Lung (tissue), 12 donors: Measurements from ENCODE around the gene CYTH2. TPM values are rescaled to one million over a fixed set of nuclear protein-coding genes. Genes with fewer than 3 reads are reported as not detected.

ENCODE experiments used
- ATAC-seq: fragments of 200-7000 bp; cut with Tn5 transposase; one replicate; pipeline ENCODE4 v1.9.1; 2020; ENCODE audit warnings: moderate number of reproducible peaks; ENCODE audit not compliant: insufficient read depth, low FRiP score
- DNase-seq, 3 donors: peaks; one replicate each; pipeline ENCODE4 v3.0.0-alpha.2; 2013 to 2017
- H3K27ac ChIP-seq, 2 donors: one replicate each; pipeline ENCODE4 v1.5.1; 2013; ENCODE audit warnings: mild to moderate bottlenecking in 2 of 2, moderate library complexity in 2 of 2, control low read depth in 1 of 2, inconsistent platforms in 1 of 2, low read depth in 1 of 2, low read length in 1 of 2
- H3K27me3 ChIP-seq, 3 donors: one replicate each; pipeline ENCODE4 v1.5.1; 2013; ENCODE audit warnings: low read length in 2 of 3; ENCODE audit not compliant: control insufficient read depth in 3 of 3, insufficient read depth in 3 of 3
- H3K36me3 ChIP-seq, 4 donors: one replicate each; pipeline ENCODE4 v1.5.1; 2013; ENCODE audit warnings: low read length in 4 of 4, mild to moderate bottlenecking in 1 of 4, moderate library complexity in 1 of 4; ENCODE audit not compliant: control insufficient read depth in 4 of 4, insufficient read depth in 4 of 4
- H3K4me1 ChIP-seq, 5 donors: one replicate each; pipeline ENCODE4 v1.5.1; 2013; ENCODE audit warnings: low read length in 5 of 5, mild to moderate bottlenecking in 2 of 5, moderate library complexity in 1 of 5; ENCODE audit not compliant: control insufficient read depth in 5 of 5, insufficient read depth in 5 of 5
- H3K4me3 ChIP-seq: one replicate; pipeline ENCODE4 v1.5.1; 2013; ENCODE audit warnings: mild to moderate bottlenecking, control low read depth, moderate library complexity
- H3K9ac ChIP-seq, 2 donors: one replicate each; pipeline ENCODE4 v1.5.1; 2013; ENCODE audit warnings: low read length in 2 of 2, control low read depth in 1 of 2; ENCODE audit not compliant: insufficient read depth in 1 of 2
- H3K9me3 ChIP-seq, 4 donors: one replicate each; pipeline ENCODE4 v1.5.1; 2013; ENCODE audit warnings: low read length in 3 of 4, mild to moderate bottlenecking in 1 of 4, moderate library complexity in 1 of 4; ENCODE audit not compliant: control insufficient read depth in 4 of 4, insufficient read depth in 3 of 4
- WGBS, 2 donors: extraction: QIAGEN DNeasy Blood & Tissue Kit; methylation state at CpG; one replicate each; pipeline ENCODE4 v1.1.7; 2013; 5-methylcytosine and 5-hydroxymethylcytosine counted together
- polyA plus RNA-seq, 2 donors: library from polyadenylated mRNA; stranded (reverse); fragments of 200-250 nt; gene quantifications; one replicate each; pipeline ENCODE4 v1.2.1, GENCODE V29; 2013
- total RNA-seq, 2 donors: library from RNA; depleted of rRNA in 1 of 2; stranded (reverse); fragments of >200 nt in 1 of 2; gene quantifications; one replicate each; pipeline ENCODE4 v1.2.1, GENCODE V29; 2014 to 2021
- TF ChIP-seq, protein P1 (sequence below): IDR thresholded peaks from 2 replicates; pipeline ENCODE4 v1.5.1; 2012; ENCODE audit warnings: mild to moderate bottlenecking; ENCODE audit errors: control extremely low read depth, extremely low read depth
- donor health status: control.
- donor health status: control.
- donor health status: Bipolar disorder and iron deficiency.
- donor health status: healthy.
- donor health status: DM: yes; HTN: yes; CAD: no.

The CYTH2 gene
- total and polyA plus RNA-seq, 4 donors = 44.1 to 72.5 (median 49.2) TPM

DNA sequence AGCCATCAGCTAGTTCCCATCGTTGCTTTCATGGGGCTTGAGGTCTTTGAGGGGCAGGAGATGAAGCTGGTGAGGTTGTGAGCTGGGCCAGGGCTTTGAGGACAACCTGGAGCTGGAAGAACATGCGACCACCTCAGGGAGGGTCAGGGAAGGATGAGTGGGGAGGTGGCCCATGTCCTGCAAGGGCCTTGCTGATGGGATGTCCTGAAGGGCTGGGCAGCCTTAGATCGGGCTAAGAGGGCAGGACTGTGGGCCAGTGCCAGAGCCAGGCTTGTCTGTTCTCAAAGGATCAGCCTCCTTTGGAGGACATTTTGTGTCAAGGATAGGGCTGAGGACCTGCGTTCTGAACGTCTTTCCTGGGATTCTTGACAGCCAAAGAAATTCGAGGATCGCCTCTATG lies 10.5 kb downstream of the CYTH2 start:
- H3K27me3 ChIP-seq = no peaks in the 10 kb centered on the region
- 80 to 83% methylated on average over 7 of the region's 7 CpGs for WGBS, 2 donors
- no peak overlapping the region for H3K9ac ChIP-seq
- H3K4me1 ChIP-seq = peaks cover 0 to 16% (median 4%) of the 10 kb centered on the region in 5 donors
- DNase-seq (no peak), ATAC-seq (no peak)
- H3K27ac ChIP-seq = peak overlapping the region; percentile 78 to 92
- peaks cover 9 to 42% (median 27%) of the 10 kb centered on the region in 4 donors for H3K36me3 ChIP-seq
- H3K4me3 ChIP-seq = no peak overlapping the region
- TF ChIP-seq, protein P1, sequence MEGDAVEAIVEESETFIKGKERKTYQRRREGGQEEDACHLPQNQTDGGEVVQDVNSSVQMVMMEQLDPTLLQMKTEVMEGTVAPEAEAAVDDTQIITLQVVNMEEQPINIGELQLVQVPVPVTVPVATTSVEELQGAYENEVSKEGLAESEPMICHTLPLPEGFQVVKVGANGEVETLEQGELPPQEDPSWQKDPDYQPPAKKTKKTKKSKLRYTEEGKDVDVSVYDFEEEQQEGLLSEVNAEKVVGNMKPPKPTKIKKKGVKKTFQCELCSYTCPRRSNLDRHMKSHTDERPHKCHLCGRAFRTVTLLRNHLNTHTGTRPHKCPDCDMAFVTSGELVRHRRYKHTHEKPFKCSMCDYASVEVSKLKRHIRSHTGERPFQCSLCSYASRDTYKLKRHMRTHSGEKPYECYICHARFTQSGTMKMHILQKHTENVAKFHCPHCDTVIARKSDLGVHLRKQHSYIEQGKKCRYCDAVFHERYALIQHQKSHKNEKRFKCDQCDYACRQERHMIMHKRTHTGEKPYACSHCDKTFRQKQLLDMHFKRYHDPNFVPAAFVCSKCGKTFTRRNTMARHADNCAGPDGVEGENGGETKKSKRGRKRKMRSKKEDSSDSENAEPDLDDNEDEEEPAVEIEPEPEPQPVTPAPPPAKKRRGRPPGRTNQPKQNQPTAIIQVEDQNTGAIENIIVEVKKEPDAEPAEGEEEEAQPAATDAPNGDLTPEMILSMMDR = no peak
- no peaks in the 10 kb centered on the region for H3K9me3 ChIP-seq

DNA sequence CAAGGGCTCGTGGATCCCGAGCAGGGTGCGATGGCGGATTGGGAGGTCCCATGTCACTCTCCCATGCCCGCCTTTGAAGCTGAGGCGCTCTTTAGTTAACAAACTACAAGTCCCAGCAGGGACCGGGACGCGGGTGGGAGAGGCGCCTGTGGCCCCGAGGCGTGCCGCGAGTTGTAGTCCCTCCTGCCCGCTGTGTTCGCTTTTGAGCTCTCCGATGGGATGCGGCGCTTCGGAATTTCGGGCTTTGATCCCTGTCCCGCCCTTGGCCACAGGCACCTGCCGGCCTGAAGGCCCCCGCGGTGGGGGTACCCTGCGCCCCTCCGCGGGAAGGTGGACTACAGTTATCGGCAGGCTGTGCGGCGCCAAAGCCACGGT lies 11.0 kb downstream of the CYTH2 start:
- 14 to 15% methylated on average over 32 of the region's 32 CpGs for WGBS, 2 donors
- Histone ChIP-seq H3K4me3 (peak overlapping the region; percentile 37), H3K36me3 (peaks cover 4 to 37% (median 22%) of the 10 kb centered on the region in 4 donors), H3K27ac (peak overlapping the region; percentile 78 to 92), H3K9me3 (no peaks in the 10 kb centered on the region), H3K27me3 (no peaks in the 10 kb centered on the region), H3K9ac (peak overlapping the region in 1 of 2 donors; percentile 47), H3K4me1 (peaks cover 0 to 16% (median 4%) of the 10 kb centered on the region in 5 donors)
- ATAC-seq (no peak), DNase-seq (peak; percentile 64 to 67 (median 66))
- TF ChIP-seq, protein P1 = no peak

DNA sequence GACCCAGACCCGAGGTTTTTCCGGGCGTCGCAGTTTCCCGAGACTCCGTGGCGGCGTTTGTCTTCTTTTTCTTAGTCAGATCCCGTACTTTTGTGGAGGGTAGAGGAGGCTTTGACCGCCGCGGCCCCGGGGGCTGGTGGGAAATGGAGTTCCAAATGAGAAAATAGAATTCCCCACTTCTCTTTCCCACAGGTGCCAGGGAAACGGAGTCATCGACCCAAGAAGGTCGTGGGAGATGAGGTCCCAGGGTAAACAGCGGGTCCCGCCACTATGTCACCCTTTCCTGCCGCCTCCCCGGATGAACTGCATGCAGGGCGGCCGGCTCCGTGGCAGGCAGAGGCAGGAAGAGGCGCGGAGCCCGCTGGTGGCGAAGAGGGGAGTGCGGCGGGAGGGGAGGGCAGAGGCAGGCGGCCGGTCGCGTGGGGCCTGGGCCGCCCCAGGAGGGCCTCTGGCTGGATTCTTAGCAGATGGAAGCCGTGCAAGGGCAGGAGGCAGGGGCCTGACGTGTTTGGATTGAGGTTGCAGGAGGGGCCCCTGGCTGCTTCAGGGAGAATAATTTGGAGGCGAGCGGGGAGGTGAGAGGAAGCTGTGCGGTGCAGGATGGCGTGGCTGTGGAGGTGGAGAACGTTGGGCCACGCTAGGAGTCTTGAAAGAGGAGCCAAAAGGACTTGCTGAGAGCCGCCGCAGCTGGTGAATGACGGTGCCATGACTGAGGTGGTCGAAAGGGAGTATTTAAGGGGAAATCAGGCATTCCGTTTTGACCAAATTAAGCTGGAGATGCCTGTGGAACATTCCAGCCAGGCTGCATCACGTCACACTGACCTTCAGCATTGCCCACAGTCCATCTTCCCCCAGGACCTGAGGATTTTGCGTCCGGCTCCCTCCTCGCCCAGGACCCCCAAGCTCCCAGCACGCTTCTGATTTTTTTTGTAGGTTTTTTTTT lies 11.7 kb downstream of the CYTH2 start:
- H3K27me3 ChIP-seq = no peaks in the 10 kb centered on the region
- peak overlapping the region; percentile 37 for H3K4me3 ChIP-seq
- WGBS, 2 donors = 11 to 12% methylated on average over 49 to 52 of the region's 52 CpGs
- DNase-seq (peak; percentile 60 to 65 (median 62)), ATAC-seq (peak; percentile 16)
- H3K9me3 ChIP-seq = no peaks in the 10 kb centered on the region
- TF ChIP-seq, protein P1 = no peak
- H3K36me3 ChIP-seq = peaks cover 3 to 31% (median 16%) of the 10 kb centered on the region in 4 donors
- peak overlapping the region; percentile 78 to 92 for H3K27ac ChIP-seq
- peaks cover 0 to 16% (median 4%) of the 10 kb centered on the region in 5 donors for H3K4me1 ChIP-seq
- H3K9ac ChIP-seq = peak overlapping the region in 1 of 2 donors; percentile 47
